ENCODE results near the gene SCRN2.
A peak's percentile ranks its signal among the peaks of the same experiment; 100 is the strongest.

The SCRN2 gene

DNA sequence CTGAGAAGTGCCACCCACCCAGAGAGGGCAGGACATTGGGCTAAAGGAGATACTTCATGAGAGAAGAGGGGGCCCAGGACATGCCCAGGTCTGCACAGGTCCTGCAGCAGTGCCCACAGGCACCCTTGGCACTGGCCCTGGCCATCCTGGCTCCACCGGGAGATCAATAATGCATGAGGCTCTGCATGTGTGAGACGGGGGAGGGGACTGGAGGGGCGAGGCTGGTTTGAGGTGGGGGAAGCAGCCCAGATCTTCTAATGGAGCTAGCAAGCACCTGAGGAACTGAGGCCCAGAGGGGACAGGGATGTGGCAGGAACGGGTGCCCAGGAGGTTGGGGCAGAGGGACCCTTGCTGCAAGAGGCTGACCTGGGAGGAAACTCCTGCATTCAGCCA is 20.0 kb downstream of the SCRN2 start:
- DNase-seq (ENCODE audit: low spot score), result no peak

DNA sequence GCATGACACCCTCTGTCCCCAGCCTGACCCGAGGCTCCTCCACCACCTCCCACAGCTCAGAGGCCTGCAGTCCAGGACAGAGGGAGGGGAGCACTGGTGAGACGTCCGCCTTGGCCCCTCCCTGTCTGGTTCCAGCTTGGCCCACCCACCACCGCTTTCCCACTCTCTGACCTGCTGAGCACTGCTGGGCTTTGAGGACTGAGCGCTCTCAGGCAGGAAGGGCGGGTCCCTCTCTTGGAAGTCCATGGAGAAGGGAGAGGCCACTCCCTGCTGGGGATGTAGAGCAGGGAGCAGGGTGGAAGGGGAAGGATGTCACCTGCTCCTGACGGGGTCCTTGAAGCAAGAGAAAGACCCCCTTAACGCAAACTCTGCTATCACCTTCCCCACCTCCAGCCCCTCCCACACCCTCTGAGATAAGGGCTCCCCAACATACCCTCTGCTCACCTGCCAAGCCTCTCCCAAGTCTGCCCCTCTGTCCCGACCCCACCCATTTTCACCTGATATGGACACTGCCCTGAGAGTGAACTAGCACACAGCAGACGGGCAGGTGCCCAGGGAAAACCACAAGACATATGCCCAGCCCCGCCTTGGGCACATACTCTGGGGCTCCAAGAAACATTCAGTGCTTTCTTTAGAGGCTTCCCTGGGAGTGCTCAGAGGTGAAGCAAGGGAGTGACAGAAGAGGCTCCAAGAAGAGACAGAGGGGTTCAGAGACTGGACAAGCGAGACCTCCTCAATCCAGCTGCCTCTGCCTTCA is 20.9 kb downstream of the SCRN2 start:
- no peak for DNase-seq (ENCODE audit: low spot score)

DNA sequence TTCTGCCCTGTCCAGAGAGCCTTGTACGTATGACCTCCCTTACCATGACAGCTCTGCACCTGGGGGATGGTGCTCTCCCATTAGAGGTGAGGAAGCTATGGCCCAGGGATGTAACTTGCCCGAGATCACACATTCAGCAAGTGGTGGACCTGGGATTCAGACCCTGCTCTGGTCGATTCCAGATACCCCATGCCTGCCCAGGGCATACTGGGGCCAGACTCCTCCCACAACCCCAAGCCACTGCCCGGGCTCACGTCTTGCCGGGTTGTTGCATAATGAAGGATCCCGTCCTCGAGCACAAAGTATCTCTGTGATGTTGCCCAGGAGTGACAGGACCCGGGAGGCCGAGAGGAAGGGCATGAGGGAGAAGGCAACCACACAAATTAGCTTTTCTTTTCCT is 21.6 kb downstream of the SCRN2 start:
- no peak for DNase-seq (ENCODE audit: low spot score)

DNA sequence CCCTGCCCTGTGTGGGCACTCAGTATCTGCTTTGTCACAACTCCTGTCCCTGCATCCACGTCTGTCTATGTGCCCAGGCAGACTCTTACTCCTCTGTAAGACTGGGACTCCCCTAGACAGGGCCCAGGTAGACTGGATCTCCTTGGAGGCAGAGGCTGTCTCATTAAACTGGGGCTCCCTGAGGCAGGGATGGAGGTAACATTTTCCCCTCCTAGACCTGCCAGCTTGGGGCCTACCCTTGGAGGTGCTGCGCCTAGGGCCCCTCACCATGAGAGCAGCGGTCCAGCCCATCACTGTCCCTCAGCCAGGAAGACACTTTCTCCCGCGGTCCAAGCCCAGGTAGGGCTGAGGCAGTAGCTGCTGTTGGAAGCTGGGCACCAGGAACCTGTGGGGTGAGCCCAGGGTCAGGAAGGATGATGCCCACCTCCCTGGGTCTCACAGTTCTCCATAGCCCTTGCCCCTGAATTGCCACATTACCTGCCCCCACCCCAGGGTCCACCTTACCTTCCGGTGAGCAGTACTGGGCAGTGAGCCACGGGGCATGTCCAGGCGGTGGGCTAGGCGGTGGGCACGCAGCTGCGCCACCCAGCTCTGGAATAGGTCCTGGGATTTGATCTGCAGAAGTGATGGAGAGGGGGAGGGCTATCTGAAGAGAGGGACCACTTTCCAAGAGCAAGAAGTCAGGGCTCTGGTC is 22.9 kb downstream of the SCRN2 start:
- no peak for DNase-seq (ENCODE audit: low spot score)

DNA sequence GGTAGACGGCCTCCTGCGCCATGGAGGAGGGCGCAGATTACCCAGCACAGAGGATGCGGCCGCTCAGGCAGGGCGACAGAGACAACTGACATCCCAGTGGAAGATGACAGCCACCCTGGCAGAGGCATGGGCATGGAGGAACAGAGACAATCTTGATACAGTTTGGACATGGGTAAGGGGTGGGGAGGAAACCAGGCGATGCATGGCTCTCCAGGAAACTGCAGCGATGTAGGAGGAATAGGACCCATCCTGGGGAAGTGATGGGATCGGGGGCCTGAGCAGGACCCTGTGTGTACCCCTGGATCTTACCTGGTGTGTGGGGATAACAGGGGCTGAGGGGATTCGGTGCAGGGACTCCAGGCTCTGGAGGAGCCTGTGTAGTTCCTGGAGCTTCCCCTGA is 24.1 kb downstream of the SCRN2 start:
- DNase-seq (ENCODE audit: low spot score), result no peak

DNA sequence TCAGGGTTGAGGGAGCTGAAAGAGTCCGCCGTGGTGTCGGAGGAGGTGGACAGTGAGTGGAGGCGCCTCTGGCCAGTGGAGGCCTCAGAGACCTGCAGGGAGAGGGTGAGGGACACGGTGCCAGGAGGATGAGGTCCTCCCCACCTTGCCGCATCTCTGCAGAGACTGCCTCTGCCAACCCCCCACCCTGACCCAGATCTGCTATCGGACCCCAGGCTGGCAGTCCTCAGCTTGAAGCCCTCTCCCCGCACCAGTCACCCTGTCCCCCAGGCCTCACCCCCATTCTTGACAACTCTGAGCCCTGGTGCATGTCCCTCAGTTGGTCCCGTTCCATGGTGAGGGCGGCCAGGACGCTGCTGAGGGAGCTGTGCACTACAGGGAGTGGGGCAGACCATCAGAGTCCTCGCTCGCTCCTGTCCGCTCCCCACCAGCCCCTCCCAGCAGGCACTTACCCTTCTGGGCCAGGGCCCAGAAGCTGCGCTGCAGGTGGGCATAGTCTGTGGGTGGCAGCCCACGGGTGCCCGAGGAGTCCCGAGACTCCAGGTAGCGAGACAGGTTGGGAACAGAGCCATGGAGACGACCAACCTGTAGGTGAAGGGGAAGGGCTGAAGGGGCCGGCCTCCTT is 24.9 kb downstream of the SCRN2 start:
- no peak for DNase-seq (ENCODE audit: low spot score)

DNA sequence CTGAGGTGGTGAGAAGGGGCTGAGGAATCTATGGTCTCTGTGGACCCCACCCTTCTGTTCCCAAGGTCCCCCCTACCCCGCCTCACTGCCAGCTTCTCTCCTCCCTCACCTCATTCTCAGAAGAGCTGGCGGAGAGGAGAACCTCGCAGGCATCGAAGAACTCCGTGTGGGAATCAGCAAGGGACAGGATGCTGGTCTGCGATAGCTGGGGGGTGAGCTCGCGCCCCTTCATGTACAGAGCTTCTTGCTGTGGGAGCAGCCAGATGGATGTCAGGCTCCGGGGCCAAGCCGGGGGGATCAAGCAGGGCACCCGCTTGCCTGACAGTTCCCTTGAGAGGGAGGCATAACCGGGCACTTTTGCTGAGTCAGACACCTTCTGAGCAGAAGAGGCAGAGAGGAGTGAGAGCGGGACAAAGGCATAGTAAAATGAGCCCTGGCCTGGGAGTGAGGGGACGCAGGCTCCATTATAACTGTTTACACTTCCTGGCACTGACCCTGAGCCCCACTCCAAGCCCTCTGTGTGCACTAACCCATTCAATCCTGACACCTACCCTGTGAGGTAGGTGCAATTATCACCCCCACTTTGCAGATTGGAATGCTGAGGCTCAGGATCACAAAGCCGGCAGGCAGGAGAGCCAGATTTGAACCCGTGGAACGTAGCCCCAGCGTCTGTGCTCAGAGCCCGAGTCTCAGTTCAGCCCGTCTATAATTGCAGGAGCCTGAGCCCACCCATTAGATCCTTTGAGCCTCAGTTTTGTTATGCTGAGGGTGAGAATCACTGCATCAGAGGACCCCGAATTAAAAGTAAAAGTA is 25.8 kb downstream of the SCRN2 start:
- no peak for DNase-seq (ENCODE audit: low spot score)

DNA sequence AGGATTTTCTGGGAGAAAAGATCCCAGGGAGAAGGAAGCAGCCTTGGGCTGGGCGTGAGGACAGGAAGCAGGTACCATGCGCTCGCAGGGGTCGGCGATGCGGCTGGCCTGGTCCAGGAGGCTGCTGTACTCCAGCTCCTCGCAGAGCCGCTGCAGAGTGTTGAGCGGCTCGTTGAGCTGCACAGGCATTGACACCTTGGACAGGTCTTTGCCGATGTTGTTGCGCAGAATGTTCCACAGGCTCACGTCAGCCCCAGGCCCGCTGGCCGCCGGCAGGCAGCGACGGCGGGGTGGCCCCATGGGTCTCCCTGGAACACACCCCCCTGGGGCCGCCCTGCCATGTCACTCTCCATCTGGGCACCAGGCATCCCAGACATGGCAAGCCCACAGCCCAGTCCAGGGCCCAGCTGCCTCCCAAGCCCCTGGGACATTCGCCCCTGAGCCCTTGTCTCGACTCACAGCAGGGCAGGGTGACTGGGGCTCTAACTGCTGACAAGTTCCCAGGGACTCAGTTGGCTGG is 27.5 kb downstream of the SCRN2 start:
- DNase-seq (ENCODE audit: low spot score), result no peak

DNA sequence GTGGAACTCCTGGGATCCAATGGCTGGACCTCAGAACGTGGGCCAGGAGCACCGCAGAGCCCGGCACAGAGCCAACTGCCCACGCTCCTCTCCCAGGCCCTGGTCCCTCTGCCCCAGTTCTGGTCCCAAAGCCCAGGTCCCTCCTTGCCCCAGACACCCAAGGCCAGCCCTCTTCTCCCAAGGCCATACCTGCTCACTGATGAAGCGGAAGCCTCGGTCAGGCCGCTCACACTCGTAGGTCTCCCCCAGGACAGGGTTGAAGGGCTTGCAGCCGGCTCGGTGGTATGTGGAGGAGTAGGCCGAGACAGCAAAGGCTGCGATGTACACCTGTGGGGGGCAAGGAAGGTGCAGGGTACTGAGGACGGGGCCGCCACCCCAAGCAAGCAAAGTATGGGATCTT is 28.0 kb downstream of the SCRN2 start:
- no peak for DNase-seq (ENCODE audit: low spot score)

DNA sequence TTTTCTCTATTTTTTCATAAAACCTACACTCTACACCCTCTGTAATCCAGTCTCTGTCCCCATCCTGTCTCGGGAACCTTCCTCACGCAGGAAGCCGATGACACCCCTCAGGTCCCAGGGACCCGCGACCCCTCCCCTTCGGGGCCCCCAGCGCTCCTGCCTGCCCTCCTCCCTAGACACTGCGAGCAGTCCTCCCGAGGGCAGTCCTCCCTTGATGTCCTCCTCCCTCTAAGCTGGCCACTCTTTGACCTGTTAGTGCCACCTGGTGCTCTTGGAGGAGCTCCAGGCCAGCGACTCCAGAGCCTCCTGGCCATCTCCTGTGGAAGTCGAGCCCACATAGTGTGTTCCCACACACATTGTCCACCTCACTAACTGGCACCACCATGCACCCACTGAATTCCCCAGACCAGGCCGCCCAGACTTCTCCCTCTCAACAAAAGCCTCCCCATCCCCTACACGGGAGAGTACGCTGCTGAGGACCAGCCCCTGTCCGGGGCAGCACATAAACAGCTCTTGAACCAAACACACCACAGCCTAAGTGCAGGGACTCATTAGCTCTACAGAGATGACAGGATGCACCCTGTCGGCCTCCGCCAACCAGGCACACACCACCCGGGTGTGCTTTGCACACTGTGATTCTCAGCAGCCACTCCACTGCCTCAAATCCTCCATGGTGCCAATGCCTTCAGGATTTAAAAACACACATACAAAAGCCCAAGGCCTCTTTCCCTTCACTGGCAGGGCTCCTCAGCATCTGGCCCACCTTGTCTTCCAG is 28.7 kb downstream of the SCRN2 start:
- no peak for DNase-seq (ENCODE audit: low spot score)

DNA sequence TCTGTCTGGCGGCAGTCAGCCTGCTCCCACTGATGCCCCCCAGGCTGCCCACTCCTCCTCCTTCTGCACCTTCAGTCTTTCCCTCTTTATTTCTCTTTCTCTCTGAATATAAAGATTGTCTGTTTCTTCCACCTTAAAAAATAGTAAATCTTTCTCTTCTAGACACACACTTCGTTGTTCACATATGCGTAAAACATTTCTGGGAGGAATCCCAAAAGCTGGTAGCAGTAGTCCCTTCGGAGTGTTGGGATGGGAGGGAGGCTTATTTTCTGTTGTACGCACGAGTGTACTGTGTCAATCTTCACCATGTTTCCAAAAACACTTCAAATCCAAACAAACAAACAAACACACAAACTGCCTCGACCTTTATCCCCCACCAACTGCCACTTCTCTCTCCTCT is 29.4 kb downstream of the SCRN2 start:
- no peak for DNase-seq (ENCODE audit: low spot score)

DNA sequence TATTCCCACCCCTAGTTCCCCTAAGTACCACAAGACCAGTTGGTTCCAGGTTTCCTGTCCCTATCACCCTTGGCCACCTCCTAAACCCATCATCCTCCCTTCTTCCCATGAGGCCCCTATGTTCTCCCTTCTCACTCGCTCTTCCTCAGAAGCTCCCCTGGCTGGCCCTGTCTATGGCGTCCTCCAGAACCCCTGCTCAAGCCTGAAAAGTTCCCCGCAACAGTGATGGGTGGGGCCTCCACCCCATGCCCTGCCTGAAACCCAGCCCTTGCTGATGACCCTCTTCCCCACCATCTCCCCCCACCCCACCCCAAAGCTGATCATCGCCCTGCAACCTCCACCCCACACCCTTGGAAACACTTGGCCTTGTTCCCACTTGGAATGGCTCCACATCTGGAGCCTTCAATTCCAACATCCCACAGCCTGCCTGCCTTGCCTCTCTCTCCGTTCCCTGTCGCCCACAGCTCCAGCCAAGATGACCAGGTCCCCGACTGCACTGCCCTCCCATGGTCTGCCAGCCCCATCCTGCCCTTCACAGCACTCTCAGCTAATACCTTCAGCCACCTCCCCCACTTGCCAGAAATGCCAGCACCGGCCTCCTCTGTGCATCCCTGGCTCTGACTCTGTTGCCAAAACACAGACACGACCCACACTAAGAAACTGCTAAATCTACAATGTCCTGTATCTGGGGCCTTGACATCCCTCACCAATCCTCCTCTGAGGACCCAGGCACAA is 30.0 kb downstream of the SCRN2 start:
- no peak for DNase-seq (ENCODE audit: low spot score)

DNA sequence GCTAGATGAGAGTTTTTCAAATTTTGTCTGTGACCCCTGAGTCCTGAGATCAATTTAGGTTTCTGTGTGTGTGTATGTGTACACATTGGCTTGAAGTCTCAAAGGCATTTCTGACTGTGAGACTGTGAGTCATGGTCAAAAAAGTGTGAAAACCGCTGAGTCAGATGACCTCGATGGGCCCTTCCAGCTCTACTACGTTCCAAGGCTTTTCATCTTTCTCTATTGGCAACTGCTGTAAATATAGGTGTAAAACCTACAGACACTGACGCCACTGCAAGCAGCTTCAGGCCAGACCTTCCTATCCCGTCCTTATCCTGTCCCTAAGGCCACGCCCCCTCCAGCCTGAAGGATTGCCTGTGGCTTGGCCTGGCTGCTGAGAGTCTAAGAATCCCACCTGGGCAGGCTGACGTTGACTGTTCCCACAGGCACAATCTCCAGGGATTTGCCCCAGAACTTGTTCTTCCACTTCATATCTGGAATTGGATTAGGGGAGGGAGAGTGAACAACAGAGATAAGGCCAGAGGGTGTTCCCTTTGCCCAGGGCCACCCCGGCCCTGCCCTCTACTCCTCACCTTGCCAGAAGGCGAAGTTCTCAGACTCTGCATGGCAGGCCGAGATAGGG is 30.8 kb downstream of the SCRN2 start:
- peak; percentile 89 for DNase-seq (ENCODE audit: low spot score)

DNA sequence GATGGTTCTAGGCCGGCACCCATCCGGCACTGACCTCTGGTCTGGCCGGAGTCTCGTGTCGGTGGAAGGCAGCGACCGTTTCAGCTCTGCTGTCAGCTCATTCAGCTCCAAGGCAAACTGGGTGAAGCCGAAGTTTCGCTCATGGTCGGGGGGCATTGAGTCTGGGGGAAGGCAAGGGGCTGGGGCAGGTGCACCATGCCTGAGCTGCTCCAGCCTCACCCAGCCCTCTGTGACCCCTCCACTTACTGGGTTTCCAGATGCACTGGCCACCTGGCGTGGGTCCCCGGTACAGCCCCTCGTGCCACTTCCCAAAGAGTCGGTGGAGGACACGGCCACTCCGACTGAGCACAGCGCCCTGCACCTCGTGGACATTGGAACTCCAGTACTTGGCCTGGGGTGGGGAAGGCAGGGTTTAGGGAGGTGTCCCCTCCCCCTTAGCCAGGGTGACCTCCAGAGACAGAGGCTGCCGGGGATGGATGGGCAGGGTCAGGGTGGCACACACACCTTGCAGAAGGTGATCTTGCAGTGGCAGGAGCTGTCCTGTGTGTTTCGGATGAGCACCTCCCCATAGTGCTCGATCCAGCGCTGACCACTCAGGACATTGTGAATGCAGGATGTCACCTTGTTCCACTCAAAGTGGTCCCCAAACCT is 32.1 kb downstream of the SCRN2 start:
- DNase-seq (ENCODE audit: low spot score), result no peak

DNA sequence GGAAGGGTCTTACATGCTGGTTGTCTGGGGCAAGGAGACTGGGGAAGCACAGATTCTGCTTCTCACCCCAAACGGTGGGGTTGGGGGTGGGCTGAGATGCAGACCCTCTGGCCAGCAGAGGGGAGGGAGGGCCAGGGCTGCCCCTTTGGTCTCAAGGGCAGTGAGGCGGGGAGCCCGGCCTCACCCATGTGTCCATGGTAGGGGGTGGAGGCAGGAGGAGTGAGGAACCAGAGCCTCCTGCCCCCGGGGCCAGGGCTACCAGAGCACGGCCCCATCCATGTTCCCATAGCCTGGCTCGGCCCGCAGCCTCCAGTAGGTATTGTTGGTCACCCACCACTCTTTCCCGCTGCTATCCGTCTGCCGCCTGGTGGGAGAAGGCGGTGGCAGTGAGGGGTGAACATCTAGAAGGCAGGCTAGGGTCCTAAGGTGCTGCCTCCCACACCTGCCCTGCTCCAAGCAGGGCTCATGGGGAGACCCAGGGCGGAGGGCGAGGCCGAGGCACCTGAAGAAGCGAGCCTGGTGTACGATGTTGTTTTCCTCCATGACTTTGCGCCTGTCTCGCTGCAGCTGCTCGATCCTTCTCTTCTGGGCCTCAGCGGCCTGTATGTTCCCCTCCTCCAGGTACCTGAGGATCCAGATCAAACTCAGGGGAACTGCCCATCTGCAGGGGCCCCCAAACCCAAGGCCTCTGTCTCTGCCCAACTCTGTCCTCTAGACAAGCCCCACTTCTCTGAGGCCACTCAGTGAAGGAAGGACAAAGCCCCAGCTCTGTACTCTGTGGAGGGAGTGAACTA is 32.8 kb downstream of the SCRN2 start:
- DNase-seq (ENCODE audit: low spot score), result no peak

DNA sequence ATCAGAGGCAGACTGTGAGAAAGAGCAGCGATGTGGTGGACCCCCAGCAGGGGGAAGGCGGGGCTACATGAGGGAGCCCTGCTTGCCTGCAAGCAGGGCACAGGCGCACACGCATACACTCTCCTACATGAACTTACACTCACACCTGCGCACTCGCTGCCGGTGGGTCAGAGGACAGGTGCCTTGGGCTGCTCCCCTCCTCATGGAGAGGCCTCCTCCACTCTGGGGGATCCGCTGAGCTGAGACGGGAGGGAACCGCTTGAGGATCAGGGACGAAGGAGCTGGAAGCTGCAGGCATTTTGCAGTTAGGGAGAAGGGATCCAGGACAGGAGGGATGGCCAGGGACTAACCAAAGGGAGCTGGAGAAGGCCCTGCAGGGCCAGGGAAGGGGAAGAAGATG is 33.7 kb downstream of the SCRN2 start:
- DNase-seq (ENCODE audit: low spot score), result no peak

DNA sequence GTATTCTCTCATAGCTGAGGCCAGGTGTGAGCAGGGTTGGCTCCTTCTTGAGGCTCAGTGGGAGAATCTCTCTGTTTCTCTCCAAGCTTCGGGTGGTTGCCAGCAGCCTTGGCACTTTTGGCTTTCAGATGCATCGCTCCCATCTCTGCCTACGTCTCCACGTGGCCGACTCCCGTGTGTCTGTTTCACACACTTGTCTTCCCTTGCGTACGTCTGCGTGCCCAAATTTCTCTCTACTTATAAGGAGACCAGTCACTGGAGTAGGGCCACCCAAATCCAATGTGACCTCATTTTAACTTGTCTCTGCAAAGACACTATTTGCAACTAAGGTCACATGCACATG is 34.2 kb downstream of the SCRN2 start:
- no peak for DNase-seq (ENCODE audit: low spot score)

DNA sequence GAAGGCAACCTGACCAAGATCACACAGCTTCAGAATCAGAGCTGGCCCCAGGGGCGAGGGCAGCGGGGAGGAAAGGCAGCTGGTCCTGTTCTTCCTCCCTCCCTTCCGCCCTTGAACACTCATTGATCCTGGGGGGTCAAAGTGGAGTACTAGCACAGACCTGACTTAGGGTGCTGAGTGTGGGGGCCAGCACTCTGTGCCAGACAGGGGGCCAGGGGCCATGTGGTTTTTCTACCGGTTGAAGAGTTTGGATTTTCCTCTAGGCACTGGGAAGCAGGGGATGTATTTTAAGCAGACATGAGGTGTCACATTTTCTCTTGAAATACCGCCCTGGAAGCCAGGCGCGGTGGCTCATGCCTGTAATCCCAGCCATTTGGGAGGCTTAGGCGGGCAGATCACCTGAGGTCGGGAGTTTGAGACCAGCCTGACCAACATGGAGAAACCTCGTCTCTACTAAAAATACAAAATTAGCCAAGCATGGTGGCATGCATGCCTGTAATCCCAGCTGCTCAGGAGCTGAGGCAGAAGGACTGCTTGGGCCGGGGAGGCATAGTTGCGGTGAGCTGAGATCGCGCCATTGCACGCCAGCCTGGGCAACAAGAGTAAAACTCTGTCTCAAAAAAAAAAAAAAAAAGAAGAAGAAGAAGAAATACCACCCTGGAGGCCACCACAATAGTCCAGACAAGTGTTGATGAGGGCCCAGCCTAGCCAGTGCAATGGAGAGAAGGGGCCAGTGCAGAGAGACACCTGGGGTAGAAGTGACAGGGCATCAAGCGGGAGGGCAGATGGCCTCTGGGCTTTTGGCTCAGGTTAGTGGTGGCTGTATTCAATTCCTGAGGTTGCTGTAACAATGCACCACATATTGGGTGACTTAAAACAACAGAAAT is 34.8 kb downstream of the SCRN2 start:
- no peak for DNase-seq (ENCODE audit: low spot score)

Data from GM03348 (cell line).